ENCODE measurements around the gene BTRC.

DNA sequence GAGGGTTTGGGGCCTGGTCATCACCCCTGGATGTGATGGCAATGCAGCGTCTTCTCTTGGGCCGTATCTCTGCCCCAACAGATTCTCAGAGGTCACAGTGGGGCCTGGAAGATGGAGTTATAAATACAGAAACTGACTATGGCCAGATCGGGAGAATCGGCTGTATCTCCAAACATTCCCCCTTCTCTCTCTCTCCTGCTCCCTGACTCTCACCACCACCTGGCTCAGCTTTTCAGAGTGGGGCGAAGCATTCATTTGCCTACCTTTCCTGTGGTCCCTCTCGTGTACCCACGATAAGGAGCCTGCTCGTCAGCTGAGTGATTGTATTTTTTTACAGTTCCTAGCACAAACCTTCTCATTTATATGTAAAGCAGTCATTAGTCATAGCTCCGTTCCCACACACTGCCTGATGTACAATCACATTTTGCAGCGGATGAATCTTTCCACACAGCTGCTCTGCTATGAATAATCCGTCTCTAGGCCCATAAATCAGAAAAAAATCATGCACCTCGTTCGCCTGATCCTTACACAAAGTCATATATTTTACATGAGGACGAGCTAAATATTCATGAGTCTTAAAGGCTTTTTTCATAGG, 23.2 kb upstream of the BTRC start:
- TF ChIP-seq, protein P1, sequence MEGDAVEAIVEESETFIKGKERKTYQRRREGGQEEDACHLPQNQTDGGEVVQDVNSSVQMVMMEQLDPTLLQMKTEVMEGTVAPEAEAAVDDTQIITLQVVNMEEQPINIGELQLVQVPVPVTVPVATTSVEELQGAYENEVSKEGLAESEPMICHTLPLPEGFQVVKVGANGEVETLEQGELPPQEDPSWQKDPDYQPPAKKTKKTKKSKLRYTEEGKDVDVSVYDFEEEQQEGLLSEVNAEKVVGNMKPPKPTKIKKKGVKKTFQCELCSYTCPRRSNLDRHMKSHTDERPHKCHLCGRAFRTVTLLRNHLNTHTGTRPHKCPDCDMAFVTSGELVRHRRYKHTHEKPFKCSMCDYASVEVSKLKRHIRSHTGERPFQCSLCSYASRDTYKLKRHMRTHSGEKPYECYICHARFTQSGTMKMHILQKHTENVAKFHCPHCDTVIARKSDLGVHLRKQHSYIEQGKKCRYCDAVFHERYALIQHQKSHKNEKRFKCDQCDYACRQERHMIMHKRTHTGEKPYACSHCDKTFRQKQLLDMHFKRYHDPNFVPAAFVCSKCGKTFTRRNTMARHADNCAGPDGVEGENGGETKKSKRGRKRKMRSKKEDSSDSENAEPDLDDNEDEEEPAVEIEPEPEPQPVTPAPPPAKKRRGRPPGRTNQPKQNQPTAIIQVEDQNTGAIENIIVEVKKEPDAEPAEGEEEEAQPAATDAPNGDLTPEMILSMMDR (IDR thresholded peaks at IDR 0.05): no peak
- TF ChIP-seq POLR2A (IDR thresholded peaks at IDR 0.05) (no peak), POLR2AphosphoS5 (IDR thresholded peaks at IDR 0.05) (no peak)

Data from prostate gland (tissue), 2 donors.